ENCODE results near the gene DAB2IP.
"Not testable (repeated sequence)": the region's sequence is repeated elsewhere in the genome, so short reads cannot be mapped to it uniquely, and the experiment has no call there.

Gene DAB2IP

DNA sequence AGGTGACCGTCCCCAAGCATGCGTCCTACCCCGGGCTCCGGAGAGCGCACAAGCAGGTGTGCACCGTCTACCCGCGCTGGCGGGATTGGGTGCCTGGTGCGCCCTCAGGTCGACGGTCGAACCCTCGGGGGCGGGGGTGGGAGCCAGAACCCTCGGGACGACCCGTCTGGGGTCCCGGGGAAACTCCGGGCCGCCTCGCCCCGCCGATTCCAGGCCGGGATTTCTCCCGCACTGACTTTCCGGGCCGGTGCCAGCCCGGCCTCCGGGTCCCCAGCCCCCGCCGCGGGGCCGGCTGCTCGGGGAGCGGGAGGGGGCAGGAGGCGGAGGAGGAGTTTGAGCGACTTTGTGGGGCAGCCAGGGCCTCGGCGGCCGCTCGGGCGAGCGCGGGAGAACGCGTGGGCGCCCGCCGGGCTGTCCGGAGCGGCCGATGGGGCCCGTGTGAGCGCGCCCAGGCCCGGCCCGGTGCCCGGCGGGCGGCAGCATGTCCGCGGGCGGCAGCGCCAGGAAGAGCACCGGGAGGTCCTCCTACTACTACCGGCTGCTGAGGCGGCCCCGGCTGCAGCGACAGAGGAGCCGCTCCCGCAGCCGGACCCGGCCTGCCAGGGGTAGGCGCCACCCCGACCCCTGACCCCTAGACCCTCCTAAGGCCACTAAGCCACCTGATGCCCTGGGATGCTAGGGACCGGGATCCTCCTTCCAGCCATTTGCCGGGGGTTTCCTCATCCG, at the start of gene DAB2IP:
TSS of gene DAB2IP (plus strand) at position 340 of the 726 bp plus-strand sequence. CDS start at position 482, 142 bp downstream.
- DNase-seq (ENCODE audit: low spot score): peak; percentile 83

DNA sequence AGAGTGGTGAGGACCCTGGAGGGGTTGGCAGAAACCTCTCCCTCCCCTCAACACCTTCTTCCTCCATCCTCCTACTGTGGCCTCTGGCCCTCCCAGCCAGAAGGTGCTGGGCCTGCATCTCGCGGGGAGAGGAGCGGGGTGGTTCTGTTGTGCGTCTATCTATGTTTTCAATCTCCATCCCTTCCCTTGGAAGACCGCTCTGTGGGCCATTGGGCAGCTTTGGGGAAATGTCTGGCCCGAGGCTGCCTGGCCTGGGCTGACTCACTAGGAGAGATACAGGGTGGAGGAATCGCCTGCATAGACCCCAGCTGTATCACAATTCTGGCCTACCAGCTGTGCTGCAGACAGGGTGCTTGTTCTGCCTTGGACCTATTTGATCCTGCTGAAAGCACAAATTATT, 48.4 kb upstream of the DAB2IP start:
- no peak for DNase-seq (ENCODE audit: low spot score)

- no peak for DNase-seq (ENCODE audit: low spot score)
Measured at GRCh38 chr9:121604242-121604641, 47.2 kb upstream of the DAB2IP start.

DNA sequence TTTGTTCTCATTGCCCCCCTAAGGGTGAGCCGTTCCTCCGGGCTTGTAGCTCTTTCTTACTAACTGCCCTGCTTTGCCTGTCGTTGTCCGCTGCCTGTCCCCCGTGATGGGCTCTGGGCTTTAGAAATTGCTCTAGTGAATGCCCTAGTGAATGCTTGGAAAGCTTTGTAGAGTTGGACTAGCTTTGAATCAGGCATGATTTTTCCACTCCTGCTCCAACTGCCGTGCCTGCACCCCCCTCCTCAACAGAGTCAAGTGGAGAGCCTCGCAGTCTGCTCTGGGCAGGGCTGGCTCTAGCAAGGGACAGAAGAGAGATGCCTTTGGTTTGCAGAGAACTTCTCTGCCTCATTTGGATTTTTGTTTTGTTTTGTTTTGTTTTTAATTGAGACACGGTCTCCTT, 46.8 kb upstream of the DAB2IP start:
- DNase-seq (ENCODE audit: low spot score): no peak

GRCh38 chr9:121607434-121608167, 43.8 kb upstream of the DAB2IP start:
- DNase-seq (ENCODE audit: low spot score): peak; percentile 33

- DNase-seq (ENCODE audit: low spot score): no peak
Measured at GRCh38 chr9:121608168-121608853, 43.1 kb upstream of the DAB2IP start.

DNA sequence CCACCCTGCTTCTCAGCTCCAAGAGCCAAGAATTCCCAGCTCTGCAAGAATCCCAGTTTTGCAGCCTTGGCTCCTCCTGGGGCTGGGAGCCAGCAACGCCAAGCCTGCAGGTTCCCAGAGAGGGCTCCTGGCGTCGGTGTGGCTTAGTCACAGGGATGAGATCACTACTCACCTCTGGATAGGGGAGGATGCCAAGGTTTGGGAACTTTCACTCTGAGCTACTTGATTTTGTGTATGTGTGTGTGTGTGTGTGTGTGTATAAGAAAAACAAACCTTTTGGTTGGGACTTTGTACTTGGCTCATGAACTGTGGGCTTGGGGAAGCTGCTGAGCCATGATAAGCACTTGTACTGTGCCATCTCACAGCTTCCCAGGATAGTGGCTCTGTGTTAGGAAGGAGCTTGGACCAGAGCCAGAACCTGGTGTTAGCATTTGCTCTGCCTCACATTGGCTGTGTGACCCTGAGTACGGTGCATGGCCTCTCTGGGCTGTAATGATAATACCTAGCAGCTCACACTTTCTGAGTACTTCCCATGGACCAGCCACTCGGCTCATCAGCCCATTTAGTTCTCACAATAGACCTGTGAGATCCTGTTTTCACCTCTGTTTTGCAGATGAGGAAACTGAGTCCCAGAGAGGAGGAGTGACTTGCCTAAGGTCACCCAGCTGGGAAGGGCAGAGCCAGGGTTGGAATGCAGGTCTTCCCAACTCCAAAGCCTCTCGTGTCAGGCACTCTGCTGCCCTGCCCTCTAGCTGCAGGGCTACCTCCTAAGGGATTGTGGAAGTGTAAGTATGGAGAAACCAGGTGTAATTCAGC, 41.4 kb upstream of the DAB2IP start:
- no peak for DNase-seq (ENCODE audit: low spot score)

DNA sequence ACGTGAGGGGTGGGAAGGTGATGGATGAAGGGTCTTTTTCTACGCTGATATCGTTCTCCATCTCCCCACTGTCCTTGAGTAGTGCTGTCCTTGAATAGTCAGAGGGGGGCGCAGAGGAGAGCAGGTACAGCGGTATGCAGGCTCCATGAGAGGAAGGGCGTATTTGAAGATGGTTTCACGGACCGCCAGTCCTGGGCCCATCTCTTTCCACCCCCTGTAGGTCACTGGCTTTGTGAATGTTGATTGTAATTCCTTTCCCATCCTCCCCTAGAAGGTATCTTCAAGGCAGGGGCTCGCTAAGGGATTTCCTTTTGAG, 40.8 kb upstream of the DAB2IP start:
- DNase-seq (ENCODE audit: low spot score): no peak

DNA sequence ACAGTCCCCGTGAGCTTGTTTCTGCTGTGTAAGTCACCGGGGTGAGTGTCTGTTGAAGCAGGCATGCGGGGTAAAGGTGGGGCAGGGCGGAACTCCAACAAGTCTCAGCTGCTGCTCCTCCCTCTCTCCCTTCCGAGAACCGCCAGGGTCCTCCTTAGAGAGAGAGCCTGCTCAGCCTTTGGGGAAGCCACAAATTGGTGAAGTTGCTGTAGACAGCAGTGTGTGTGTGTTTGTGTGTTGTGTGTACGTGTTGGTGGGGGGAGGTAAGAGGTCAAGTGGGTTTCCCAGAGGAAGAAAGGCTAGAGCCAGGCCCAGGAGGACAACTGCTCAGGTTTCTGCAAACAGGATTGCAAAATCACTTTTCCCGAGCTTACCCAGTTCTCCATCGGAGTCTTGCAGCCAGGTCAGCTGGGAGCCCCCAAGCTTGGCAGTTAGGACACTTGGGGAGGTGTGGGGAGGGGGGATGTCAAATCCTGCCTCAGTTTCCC, 38.9 kb upstream of the DAB2IP start:
- DNase-seq (ENCODE audit: low spot score): no peak

DNA sequence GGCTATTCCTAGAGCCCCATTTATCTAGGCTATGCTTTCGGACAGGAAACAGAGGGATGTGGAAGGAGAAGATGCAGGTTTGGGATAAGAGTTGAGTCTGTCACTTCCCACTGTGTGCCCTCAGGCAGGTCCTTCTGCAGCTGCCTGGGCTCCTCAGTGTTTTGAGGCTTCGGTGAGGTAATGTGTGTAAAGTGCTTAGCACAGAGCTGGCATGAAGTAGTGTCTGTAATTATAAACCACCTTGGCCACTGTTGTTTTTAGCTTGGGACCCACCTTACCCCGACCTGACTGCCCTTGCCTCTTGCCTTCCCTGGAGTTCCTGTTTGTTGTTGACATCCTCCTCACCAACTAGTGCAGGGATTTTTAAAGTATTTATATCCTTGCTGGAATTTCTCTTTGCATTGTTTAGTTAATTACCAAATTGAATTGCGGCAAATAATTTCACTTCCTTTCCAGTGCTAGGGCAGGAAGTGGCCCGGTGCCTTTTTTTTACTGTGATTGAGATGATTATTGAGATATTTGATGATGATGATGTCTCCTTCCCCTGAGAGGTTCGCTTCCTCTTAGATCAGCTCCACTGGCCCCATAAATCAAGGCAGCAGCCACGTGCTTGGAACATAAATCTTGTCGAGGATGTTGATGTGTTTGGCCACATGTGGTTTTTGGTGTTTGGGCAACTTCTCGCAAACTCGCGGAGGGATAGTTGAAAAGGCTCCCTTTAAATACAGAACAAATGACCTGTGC, 38.3 kb upstream of the DAB2IP start:
- no peak for DNase-seq (ENCODE audit: low spot score)

- DNase-seq (ENCODE audit: low spot score): no peak
Measured at GRCh38 chr9:121616123-121616755, 35.2 kb upstream of the DAB2IP start.

DNA sequence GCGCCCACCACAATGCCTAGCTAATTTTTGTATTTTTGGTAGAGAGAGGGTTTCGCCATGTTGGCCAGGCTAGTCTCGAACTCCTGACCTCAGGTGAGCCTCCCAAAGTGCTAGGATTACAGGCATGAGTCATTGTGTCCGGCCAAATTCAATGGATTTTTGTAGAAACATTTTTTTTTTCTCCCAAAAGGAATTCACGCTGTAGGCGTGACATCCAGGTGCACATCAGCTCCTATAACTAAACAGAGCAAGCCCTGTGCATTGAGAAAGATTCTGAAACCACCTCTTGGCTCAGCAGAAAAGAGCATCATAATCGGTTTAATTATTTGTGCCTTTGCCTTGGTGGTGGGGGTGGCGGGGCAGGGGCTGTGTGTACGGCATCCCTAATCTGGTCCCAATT, 32.9 kb upstream of the DAB2IP start:
- DNase-seq (ENCODE audit: low spot score): no peak

DNA sequence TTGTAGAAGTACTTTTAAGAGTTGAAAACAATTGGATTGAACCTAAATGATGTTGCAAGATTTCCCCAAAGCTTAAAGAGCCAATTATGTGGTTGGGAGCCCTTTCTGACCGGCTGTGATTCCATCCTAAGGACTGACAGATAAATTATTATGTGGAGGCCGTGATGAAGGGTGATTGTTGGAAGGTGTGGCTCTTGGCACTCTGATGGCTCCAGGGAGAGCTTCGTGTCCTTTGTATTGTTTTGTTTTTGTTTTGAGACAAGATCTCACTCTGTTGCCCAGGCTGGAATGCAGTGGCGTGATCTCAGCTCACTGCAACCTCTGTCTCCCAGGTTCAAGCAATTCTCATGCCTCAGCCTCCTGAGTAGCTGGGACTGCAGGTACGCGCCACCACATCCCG, 32.5 kb upstream of the DAB2IP start:
- DNase-seq (ENCODE audit: low spot score): not testable (repeated sequence)

- no peak for DNase-seq (ENCODE audit: low spot score)
Measured at GRCh38 chr9:121619545-121620324, 31.7 kb upstream of the DAB2IP start.

- DNase-seq (ENCODE audit: low spot score): no peak
Measured at GRCh38 chr9:121620325-121620673, 31.1 kb upstream of the DAB2IP start.

DNA sequence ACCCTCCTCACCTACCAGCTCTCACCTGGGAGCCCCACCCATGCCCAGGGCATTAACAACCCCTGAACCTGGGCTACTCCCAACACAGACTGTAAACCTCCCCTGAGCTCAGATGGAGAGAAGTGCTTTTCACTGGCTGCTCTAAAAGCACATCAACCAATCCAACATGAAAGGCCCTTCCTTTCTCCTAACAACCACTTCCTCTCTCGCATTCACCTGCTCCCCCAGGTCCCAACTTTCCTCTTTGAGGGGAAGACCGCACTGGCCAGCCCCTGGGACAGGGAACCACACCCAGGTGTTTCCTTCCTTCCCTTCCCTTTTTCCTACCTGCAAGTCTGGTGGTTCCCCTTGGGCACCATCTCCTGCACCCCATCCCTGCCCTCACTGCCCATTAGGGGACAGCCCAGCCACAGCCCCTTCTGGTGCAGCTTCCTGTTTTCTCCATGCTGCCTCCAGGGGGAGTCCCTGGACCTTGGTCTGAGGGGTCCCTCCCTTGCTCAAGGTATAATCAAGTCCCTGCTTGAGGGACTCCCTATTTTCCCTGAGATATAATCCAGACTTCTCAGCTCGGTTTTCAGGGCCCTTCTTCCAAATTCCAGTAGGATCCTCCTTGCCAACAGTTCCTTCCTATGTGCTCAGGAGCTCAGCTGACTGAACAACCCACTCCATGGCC, 30.5 kb upstream of the DAB2IP start:
- DNase-seq (ENCODE audit: low spot score): peak; percentile 50

- peak; percentile 76 for DNase-seq (ENCODE audit: low spot score)
Measured at GRCh38 chr9:121622387-121623203, 28.8 kb upstream of the DAB2IP start.

GRCh38 chr9:121623430-121623829, 28.0 kb upstream of the DAB2IP start:
- not testable (repeated sequence) for DNase-seq (ENCODE audit: low spot score)

- no peak for DNase-seq (ENCODE audit: low spot score)
Measured at GRCh38 chr9:121625590-121625989, 25.8 kb upstream of the DAB2IP start.
